ENCODE measurements around the gene MYOZ2.

Gene MYOZ2

DNA sequence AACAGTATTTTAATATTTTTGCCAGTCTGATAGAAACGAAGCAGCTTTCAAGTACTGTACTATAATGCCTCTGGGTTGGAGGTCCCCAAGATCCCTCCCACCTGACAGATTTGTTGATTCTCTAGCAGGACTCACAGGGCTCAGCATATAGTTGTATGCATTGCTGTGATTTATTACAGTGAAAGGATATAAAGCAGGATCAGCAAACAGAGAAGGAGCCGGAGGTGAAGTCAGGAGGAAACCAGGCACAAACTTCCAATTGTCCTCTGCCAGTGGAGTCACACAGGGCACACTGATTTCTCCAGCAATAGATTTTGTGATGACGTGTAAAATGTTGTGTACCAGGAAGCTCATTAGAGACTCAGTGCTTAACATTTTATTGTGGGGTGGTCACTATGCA lies 95.9 kb downstream of the MYOZ2 start:
- Histone ChIP-seq H3K4me3 (ENCODE audit: low read length) (no peak overlapping the region), H3K4me1 (ENCODE audit: control insufficient read depth, insufficient read depth, low read length) (peaks cover 7% of the 10 kb centered on the region), H3K9ac (ENCODE audit: low read length) (no peak overlapping the region), H3K9me3 (ENCODE audit: control insufficient read depth, low read length) (no peaks in the 10 kb centered on the region), H3K27me3 (ENCODE audit: control insufficient read depth, insufficient read depth, low read length) (no peaks in the 10 kb centered on the region), H3K36me3 (ENCODE audit: control insufficient read depth, insufficient read depth, low read length) (no peaks in the 10 kb centered on the region)

DNA sequence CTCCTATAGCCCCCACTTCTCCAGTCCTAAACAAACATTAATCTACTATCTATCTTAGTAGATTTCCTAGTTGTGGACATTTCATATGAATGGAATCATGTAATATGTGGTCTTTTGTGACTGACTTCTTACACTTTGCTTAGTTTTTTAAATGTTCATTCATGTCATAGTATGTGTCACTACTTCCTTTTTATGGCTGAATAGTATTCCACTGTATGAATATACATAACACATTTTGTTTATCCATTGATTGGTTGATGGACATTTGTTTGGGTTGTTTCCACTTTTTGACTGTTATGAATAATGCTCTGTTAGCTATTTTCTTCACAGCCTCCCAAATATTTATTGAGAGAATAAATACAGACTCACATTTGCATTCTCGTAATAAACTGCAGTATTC lies 96.7 kb downstream of the MYOZ2 start:
- H3K36me3 ChIP-seq (ENCODE audit: control insufficient read depth, insufficient read depth, low read length) = no peaks in the 10 kb centered on the region

GRCh38 chr4:119233191-119233590 lies 97.6 kb downstream of the MYOZ2 start:
- H3K4me1 ChIP-seq (ENCODE audit: control insufficient read depth, insufficient read depth, low read length) = peaks cover 13% of the 10 kb centered on the region
- H3K9me3 ChIP-seq (ENCODE audit: control insufficient read depth, low read length) = no peaks in the 10 kb centered on the region
- H3K4me3 ChIP-seq (ENCODE audit: low read length) = no peak overlapping the region
- no peak overlapping the region for H3K9ac ChIP-seq (ENCODE audit: low read length)
- no peaks in the 10 kb centered on the region for H3K27me3 ChIP-seq (ENCODE audit: control insufficient read depth, insufficient read depth, low read length)
- no peaks in the 10 kb centered on the region for H3K36me3 ChIP-seq (ENCODE audit: control insufficient read depth, insufficient read depth, low read length)

More for the DNA sequence above, 96.7 kb downstream of the MYOZ2 start:
- H3K9me3 ChIP-seq (ENCODE audit: control insufficient read depth, low read length) = no peaks in the 10 kb centered on the region
- H3K4me3 ChIP-seq (ENCODE audit: low read length) = no peak overlapping the region
- no peaks in the 10 kb centered on the region for H3K27me3 ChIP-seq (ENCODE audit: control insufficient read depth, insufficient read depth, low read length)
- no peak overlapping the region for H3K9ac ChIP-seq (ENCODE audit: low read length)
- peaks cover 7% of the 10 kb centered on the region for H3K4me1 ChIP-seq (ENCODE audit: control insufficient read depth, insufficient read depth, low read length)

GRCh38 chr4:119233750-119234149 lies 98.1 kb downstream of the MYOZ2 start:
- H3K4me1 ChIP-seq (ENCODE audit: control insufficient read depth, insufficient read depth, low read length) = peaks cover 15% of the 10 kb centered on the region

DNA sequence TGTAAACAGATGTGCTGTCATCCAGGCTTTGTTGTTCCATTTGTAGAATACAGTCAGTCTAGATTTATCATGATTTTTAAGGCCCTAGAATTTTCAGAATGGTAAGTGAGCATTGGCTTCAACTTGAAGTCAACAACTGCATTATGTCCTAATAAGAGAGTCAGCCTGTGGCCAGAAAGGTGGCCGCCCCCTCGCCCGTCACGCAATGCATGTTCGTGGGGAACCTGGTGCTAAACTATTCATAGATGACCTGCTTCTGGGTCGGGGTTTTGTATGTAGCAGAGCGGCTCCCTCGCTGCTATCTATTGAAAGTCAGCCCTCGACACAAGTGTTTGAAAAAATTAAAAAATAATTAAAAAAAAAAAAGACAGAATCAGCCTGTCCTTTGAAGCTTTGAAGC lies 101.6 kb downstream of the MYOZ2 start:
- Histone ChIP-seq H3K4me3 (ENCODE audit: low read length) (no peak overlapping the region), H3K4me1 (ENCODE audit: control insufficient read depth, insufficient read depth, low read length) (peaks cover 15% of the 10 kb centered on the region), H3K36me3 (ENCODE audit: control insufficient read depth, insufficient read depth, low read length) (no peaks in the 10 kb centered on the region), H3K9ac (ENCODE audit: low read length) (no peak overlapping the region), H3K27me3 (ENCODE audit: control insufficient read depth, insufficient read depth, low read length) (no peaks in the 10 kb centered on the region), H3K9me3 (ENCODE audit: control insufficient read depth, low read length) (no peaks in the 10 kb centered on the region)

More at GRCh38 chr4:119233750-119234149, 98.1 kb downstream of the MYOZ2 start:
- H3K36me3 ChIP-seq (ENCODE audit: control insufficient read depth, insufficient read depth, low read length) = no peaks in the 10 kb centered on the region
- H3K4me3 ChIP-seq (ENCODE audit: low read length) = no peak overlapping the region
- no peaks in the 10 kb centered on the region for H3K27me3 ChIP-seq (ENCODE audit: control insufficient read depth, insufficient read depth, low read length)
- no peak overlapping the region for H3K9ac ChIP-seq (ENCODE audit: low read length)
- H3K9me3 ChIP-seq (ENCODE audit: control insufficient read depth, low read length) = no peaks in the 10 kb centered on the region
